OCI-LY3 (cell line): Measurements from ENCODE around the gene ASPSCR1.

ENCODE experiments used
- H2AFZ ChIP-seq: fragments of 200-600, 300-600 bp; shearing (Covaris generic); 2 replicates; pipeline ENCODE4 v1.6.0; 2014; ENCODE audit warnings: antibody characterized with exemption, low read depth, low read length
- H3K27ac ChIP-seq: fragments of 200-600, 300-600 bp; sonication (generic); 2 replicates; pipeline ENCODE4 v1.5.1; 2014; ENCODE audit warnings: mild to moderate bottlenecking, low read length, moderate library complexity, mixed read lengths
- H3K27me3 ChIP-seq: fragments of 200-600, 300-600 bp; sonication (generic); 2 replicates; pipeline ENCODE4 v1.6.1; 2014; ENCODE audit warnings: low read depth, low read length, mixed read lengths
- H3K36me3 ChIP-seq: fragments of 200-600, 300-600 bp; sonication (generic); replicated peaks from 2 replicates; pipeline ENCODE3; 2014; ENCODE audit warnings: low read depth, low read length, mixed read lengths
- H3K4me1 ChIP-seq: fragments of 300-600, 200-600 bp; sonication (generic); 2 replicates; pipeline ENCODE4 v1.6.1; 2014; ENCODE audit warnings: low read length, mixed read lengths
- H3K4me2 ChIP-seq: fragments of 200-600, 300-600 bp; sonication (generic); 2 replicates; pipeline ENCODE4 v1.6.1; 2014; ENCODE audit warnings: low read length, mixed read lengths
- H3K4me3 ChIP-seq: fragments of 300-600, 200-600 bp; sonication (generic); 2 replicates; pipeline ENCODE4 v1.5.1; 2014; ENCODE audit warnings: antibody characterized with exemption, mild to moderate bottlenecking, low read length, moderate library complexity
- H3K79me2 ChIP-seq: fragments of 300-600, 200-600 bp; shearing (Covaris generic); 2 replicates; pipeline ENCODE4 v1.6.1; 2014; ENCODE audit warnings: mild to moderate bottlenecking, low read length, mixed read lengths
- H3K9ac ChIP-seq: fragments of 300-600, 200-600 bp; shearing (Covaris generic); 2 replicates; pipeline ENCODE4 v1.6.0; 2014; ENCODE audit warnings: mild to moderate bottlenecking, low read length, moderate library complexity
- H3K9me3 ChIP-seq: fragments of 200-600, 300-600 bp; shearing (Covaris generic); 2 replicates; pipeline ENCODE4 v1.6.1; 2014; ENCODE audit warnings: low read length, mixed read lengths; ENCODE audit not compliant: insufficient read depth
- H4K20me1 ChIP-seq: fragments of 200-600, 300-600 bp; sonication (generic); 2 replicates; pipeline ENCODE4 v1.6.1; 2016; ENCODE audit warnings: low read length, mixed read lengths; ENCODE audit not compliant: insufficient read depth
- CTCF ChIP-seq: fragments of 200-600, 300-600 bp; sonication (generic); IDR thresholded peaks from 2 replicates; pipeline ENCODE4 v1.5.1; 2014; ENCODE audit warnings: antibody characterized with exemption, low read length, low read depth
- EZH2phosphoT487 ChIP-seq: fragments of 200-600 bp; shearing (Covaris generic); IDR thresholded peaks from 2 replicates; pipeline ENCODE4 v1.6.1; 2018; ENCODE audit warnings: antibody characterized with exemption, mixed run types, low read depth

Gene ASPSCR1

DNA sequence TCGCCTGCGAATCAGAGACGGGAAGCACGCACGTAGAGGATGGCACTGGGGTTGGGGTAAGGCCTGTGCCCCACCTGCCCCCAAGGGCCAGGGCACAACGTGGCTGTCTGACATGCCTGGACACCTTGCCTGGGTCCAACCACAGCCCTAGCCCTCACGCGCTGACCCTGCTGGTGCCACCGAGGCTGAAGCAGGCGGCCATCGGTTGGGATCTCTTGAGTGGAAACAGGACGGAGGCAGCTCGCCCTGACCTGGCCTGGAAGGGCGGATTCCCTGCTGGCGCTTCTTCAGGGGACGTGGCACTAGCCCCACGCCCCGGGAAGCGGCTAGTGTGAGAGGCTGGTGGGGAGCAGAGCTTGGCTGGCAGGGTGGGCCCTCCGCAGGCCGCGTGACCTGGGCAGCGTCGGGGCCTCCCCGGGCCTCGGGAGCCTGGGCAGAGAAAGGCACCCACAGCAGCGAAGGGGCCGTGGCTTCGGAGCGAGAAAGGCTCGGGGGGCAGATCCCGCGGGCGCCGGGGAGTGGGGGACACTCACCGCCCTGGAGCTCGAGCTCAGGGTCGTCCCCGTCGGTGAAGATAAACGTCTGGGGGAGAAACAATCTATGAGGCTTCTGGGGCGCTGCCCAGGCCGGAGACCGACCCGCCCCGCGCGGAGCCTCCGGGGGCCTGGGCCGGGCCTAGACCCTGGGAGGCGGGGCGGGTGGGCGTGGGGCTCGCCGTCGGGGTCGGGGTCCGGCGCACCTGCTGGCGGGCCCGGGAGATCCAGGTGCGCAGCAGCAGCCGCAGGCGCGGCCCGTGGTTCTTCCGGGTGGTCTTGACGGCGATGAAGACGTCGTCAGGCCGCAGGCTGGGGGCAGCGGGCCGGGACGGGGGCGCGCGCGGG is 73.6 kb downstream of the ASPSCR1 start:
- no peak for TF ChIP-seq CTCF
- TF ChIP-seq EZH2phosphoT487, result no peak
- H3K9ac ChIP-seq, result peak overlapping the region; percentile 50; the same call in 1 of the 2 replicates
- peak overlapping the region; percentile 100 for H3K4me3 ChIP-seq
- peaks cover 18% of the 10 kb centered on the region for H3K79me2 ChIP-seq
- H3K4me1 ChIP-seq, result peaks cover 13% of the 10 kb centered on the region
- H3K27ac ChIP-seq, result no peak overlapping the region
- H2AFZ ChIP-seq, result no peak overlapping the region
- H3K36me3 ChIP-seq, result peaks cover 5% of the 10 kb centered on the region
- H3K4me2 ChIP-seq, result peak overlapping the region; percentile 88
- H4K20me1 ChIP-seq, result peaks cover 7% of the 10 kb centered on the region; the same call in 1 of the 2 replicates
- no peaks in the 10 kb centered on the region for H3K9me3 ChIP-seq
- H3K27me3 ChIP-seq, result no peaks in the 10 kb centered on the region

DNA sequence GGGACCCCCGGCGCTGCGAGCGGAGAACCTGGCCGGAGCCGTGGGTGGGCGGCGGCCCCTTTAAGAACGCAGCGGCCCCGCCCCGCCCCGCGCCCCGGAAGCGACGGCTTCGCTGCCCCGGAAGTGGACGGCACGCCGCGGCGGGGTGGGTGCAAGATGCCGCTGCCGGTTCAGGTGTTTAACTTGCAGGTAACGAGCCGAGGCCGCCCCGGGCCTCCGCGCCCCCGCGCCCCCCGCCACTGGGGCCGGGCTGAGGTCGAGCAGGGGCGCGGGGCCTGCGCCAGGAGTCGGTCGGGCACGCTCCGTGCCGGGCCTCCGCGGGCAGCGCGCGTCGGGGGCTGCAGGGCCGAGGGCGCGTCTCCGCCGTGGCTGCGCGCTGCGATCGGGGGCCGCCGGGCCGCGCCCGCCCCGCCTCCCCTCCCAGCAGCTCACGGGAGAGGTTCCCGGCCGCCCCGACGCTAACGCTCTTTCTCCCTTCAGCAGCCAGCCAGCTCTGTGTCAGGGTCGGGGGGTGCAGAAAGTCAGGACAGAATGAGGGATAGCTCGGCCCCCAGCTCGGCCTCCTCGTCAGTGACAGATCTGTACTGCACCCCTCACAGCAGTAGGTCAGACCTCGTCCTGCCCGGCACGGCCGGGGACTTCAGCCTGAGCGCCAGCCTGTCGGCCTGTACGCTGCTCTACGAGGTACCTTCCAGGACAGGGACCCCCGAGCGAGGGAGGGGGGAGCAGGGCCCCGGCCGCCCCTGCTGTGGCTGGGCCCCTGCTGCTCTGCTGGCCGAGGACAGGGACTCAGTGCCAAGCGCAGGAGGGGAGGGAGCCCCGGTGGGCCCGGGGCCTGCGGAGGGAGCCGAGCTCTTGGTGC is 74.6 kb downstream of the ASPSCR1 start, which contains the start of the genes GPS1 and RFNG:
Gene GPS1, plus strand, starts transcription at position 123 of the 862 bp plus-strand sequence. Its CDS starts 34 bp downstream, at position 157.
Gene RFNG, minus strand, starts transcription at position 36 of the 862 bp plus-strand sequence. CDS start 45 bp downstream, outside the sequence.
- no peak for TF ChIP-seq EZH2phosphoT487
- TF ChIP-seq CTCF, result no peak
- peak within 1 kb of the TSS; percentile 76 for H3K9ac ChIP-seq
- H3K27me3 ChIP-seq, result no peaks in the 10 kb centered on the region
- H3K27ac ChIP-seq, result no peak within 1 kb of the TSS
- H3K4me2 ChIP-seq, result peak within 1 kb of the TSS; percentile 98
- peaks cover 18% of the 10 kb centered on the region for H3K79me2 ChIP-seq
- no peak within 1 kb of the TSS for H2AFZ ChIP-seq
- peaks cover 13% of the 10 kb centered on the region for H3K4me1 ChIP-seq
- H4K20me1 ChIP-seq, result peaks cover 7% of the 10 kb centered on the region; the same call in 1 of the 2 replicates
- peaks cover 8% of the 10 kb centered on the region for H3K36me3 ChIP-seq
- H3K9me3 ChIP-seq, result no peaks in the 10 kb centered on the region
- peak within 1 kb of the TSS; percentile 100 for H3K4me3 ChIP-seq

- Histone ChIP-seq H3K4me3 (peak overlapping the region; percentile 100), H3K9ac (peak overlapping the region; percentile 76), H3K27ac (no peak overlapping the region), H2AFZ (no peak overlapping the region), H3K4me1 (peaks cover 13% of the 10 kb centered on the region), H4K20me1 (peaks cover 7% of the 10 kb centered on the region; the same call in 1 of the 2 replicates), H3K4me2 (peak overlapping the region; percentile 98), H3K9me3 (no peaks in the 10 kb centered on the region), H3K27me3 (no peaks in the 10 kb centered on the region), H3K36me3 (peaks cover 9% of the 10 kb centered on the region), H3K79me2 (peaks cover 18% of the 10 kb centered on the region)
- TF ChIP-seq CTCF (no peak), EZH2phosphoT487 (no peak)
These were observed 75.2 kb downstream of the ASPSCR1 start for GRCh38 chr17:82052638-82053059.
